Measurements from ENCODE around the gene GET4.

GRCh38 chr7:876972-877311 is 588 bp downstream of the GET4 start:
- no peak for TF ChIP-seq YY1 (IDR thresholded peaks at IDR 0.05; ENCODE audit: insufficient read depth, insufficient read length)
- no peak for TF ChIP-seq ZNF274 (IDR thresholded peaks at IDR 0.05; ENCODE audit: low read depth, low read length)
- TF ChIP-seq SUZ12 (IDR thresholded peaks at IDR 0.05; ENCODE audit: extremely low read depth, insufficient read depth, insufficient read length): no peak
